OCI-LY3 (cell line): ENCODE data around the gene CTDP1.
A peak's percentile ranks its signal among the peaks of the same experiment; 100 is the strongest.

Experiments
- H2AFZ ChIP-seq: fragments of 200-600, 300-600 bp; shearing (Covaris generic); 2 replicates; pipeline ENCODE4 v1.6.0; 2014; ENCODE audit warnings: antibody characterized with exemption, low read depth, low read length
- H3K27ac ChIP-seq: fragments of 200-600, 300-600 bp; sonication (generic); 2 replicates; pipeline ENCODE4 v1.5.1; 2014; ENCODE audit warnings: mild to moderate bottlenecking, low read length, moderate library complexity, mixed read lengths
- H3K27me3 ChIP-seq: fragments of 200-600, 300-600 bp; sonication (generic); 2 replicates; pipeline ENCODE4 v1.6.1; 2014; ENCODE audit warnings: low read depth, low read length, mixed read lengths
- H3K36me3 ChIP-seq: fragments of 200-600, 300-600 bp; sonication (generic); replicated peaks from 2 replicates; pipeline ENCODE3; 2014; ENCODE audit warnings: low read depth, low read length, mixed read lengths
- H3K4me1 ChIP-seq: fragments of 300-600, 200-600 bp; sonication (generic); 2 replicates; pipeline ENCODE4 v1.6.1; 2014; ENCODE audit warnings: low read length, mixed read lengths
- H3K4me2 ChIP-seq: fragments of 200-600, 300-600 bp; sonication (generic); 2 replicates; pipeline ENCODE4 v1.6.1; 2014; ENCODE audit warnings: low read length, mixed read lengths
- H3K4me3 ChIP-seq: fragments of 300-600, 200-600 bp; sonication (generic); 2 replicates; pipeline ENCODE4 v1.5.1; 2014; ENCODE audit warnings: antibody characterized with exemption, mild to moderate bottlenecking, low read length, moderate library complexity
- H3K79me2 ChIP-seq: fragments of 300-600, 200-600 bp; shearing (Covaris generic); 2 replicates; pipeline ENCODE4 v1.6.1; 2014; ENCODE audit warnings: mild to moderate bottlenecking, low read length, mixed read lengths
- H3K9ac ChIP-seq: fragments of 300-600, 200-600 bp; shearing (Covaris generic); 2 replicates; pipeline ENCODE4 v1.6.0; 2014; ENCODE audit warnings: mild to moderate bottlenecking, low read length, moderate library complexity
- H3K9me3 ChIP-seq: fragments of 200-600, 300-600 bp; shearing (Covaris generic); 2 replicates; pipeline ENCODE4 v1.6.1; 2014; ENCODE audit warnings: low read length, mixed read lengths; ENCODE audit not compliant: insufficient read depth
- H4K20me1 ChIP-seq: fragments of 200-600, 300-600 bp; sonication (generic); 2 replicates; pipeline ENCODE4 v1.6.1; 2016; ENCODE audit warnings: low read length, mixed read lengths; ENCODE audit not compliant: insufficient read depth
- EZH2phosphoT487 ChIP-seq: fragments of 200-600 bp; shearing (Covaris generic); IDR thresholded peaks from 2 replicates; pipeline ENCODE4 v1.6.1; 2018; ENCODE audit warnings: antibody characterized with exemption, mixed run types, low read depth
- TF ChIP-seq, protein P1 (sequence below): fragments of 200-600, 300-600 bp; sonication (generic); IDR thresholded peaks from 2 replicates; pipeline ENCODE4 v1.5.1; 2014; ENCODE audit warnings: antibody characterized with exemption, low read length, low read depth

The CTDP1 gene

GRCh38 chr18:79637181-79637920 is 42.3 kb upstream of the CTDP1 start:
- H2AFZ ChIP-seq: no peak overlapping the region
- no peak overlapping the region for H3K4me3 ChIP-seq
- H3K9ac ChIP-seq: no peak overlapping the region
- H3K27ac ChIP-seq: no peak overlapping the region
- no peaks in the 10 kb centered on the region for H3K27me3 ChIP-seq
- TF ChIP-seq EZH2phosphoT487: no peak
- TF ChIP-seq, protein P1, sequence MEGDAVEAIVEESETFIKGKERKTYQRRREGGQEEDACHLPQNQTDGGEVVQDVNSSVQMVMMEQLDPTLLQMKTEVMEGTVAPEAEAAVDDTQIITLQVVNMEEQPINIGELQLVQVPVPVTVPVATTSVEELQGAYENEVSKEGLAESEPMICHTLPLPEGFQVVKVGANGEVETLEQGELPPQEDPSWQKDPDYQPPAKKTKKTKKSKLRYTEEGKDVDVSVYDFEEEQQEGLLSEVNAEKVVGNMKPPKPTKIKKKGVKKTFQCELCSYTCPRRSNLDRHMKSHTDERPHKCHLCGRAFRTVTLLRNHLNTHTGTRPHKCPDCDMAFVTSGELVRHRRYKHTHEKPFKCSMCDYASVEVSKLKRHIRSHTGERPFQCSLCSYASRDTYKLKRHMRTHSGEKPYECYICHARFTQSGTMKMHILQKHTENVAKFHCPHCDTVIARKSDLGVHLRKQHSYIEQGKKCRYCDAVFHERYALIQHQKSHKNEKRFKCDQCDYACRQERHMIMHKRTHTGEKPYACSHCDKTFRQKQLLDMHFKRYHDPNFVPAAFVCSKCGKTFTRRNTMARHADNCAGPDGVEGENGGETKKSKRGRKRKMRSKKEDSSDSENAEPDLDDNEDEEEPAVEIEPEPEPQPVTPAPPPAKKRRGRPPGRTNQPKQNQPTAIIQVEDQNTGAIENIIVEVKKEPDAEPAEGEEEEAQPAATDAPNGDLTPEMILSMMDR: no peak
- no peaks in the 10 kb centered on the region for H3K79me2 ChIP-seq
- no peaks in the 10 kb centered on the region for H4K20me1 ChIP-seq
- H3K4me1 ChIP-seq: peaks cover 21% of the 10 kb centered on the region
- H3K9me3 ChIP-seq: no peaks in the 10 kb centered on the region
- H3K36me3 ChIP-seq: no peaks in the 10 kb centered on the region
- H3K4me2 ChIP-seq: no peak overlapping the region

- H3K36me3 ChIP-seq: no peaks in the 10 kb centered on the region
- H3K27ac ChIP-seq: no peak overlapping the region
- H3K27me3 ChIP-seq: no peaks in the 10 kb centered on the region
- H3K4me1 ChIP-seq: peaks cover 27% of the 10 kb centered on the region
- no peaks in the 10 kb centered on the region for H4K20me1 ChIP-seq
- no peak for TF ChIP-seq EZH2phosphoT487
- TF ChIP-seq, protein P1: no peak
- H3K4me3 ChIP-seq: no peak overlapping the region
- H3K4me2 ChIP-seq: no peak overlapping the region
- no peak overlapping the region for H2AFZ ChIP-seq
- no peak overlapping the region for H3K9ac ChIP-seq
- H3K9me3 ChIP-seq: no peaks in the 10 kb centered on the region
- no peaks in the 10 kb centered on the region for H3K79me2 ChIP-seq
Measured at GRCh38 chr18:79637921-79638909, 41.4 kb upstream of the CTDP1 start.

- H3K9me3 ChIP-seq: no peaks in the 10 kb centered on the region
- no peaks in the 10 kb centered on the region for H3K79me2 ChIP-seq
- TF ChIP-seq, protein P1: peak; percentile 62
- no peak for TF ChIP-seq EZH2phosphoT487
- H3K4me2 ChIP-seq: peak overlapping the region; percentile 6; the same call in 1 of the 2 replicates
- peak overlapping the region; percentile 0; the same call in 1 of the 2 replicates for H2AFZ ChIP-seq
- peaks cover 36% of the 10 kb centered on the region for H3K4me1 ChIP-seq
- no peaks in the 10 kb centered on the region for H4K20me1 ChIP-seq
- no peaks in the 10 kb centered on the region for H3K27me3 ChIP-seq
- peak overlapping the region; percentile 3; the same call in 1 of the 2 replicates for H3K9ac ChIP-seq
- H3K36me3 ChIP-seq: no peaks in the 10 kb centered on the region
- H3K27ac ChIP-seq: peak overlapping the region; percentile 0; the same call in 1 of the 2 replicates
- no peak overlapping the region for H3K4me3 ChIP-seq
Measured at GRCh38 chr18:79639072-79639829, 40.4 kb upstream of the CTDP1 start.
